ENCODE results near the gene CFAP45.
"Not testable (repeated sequence)": the region's sequence is repeated elsewhere in the genome, so short reads cannot be mapped to it uniquely, and the experiment has no call there.

The CFAP45 gene

GRCh38 chr1:159900755-159901360 lies 893 bp upstream of the CFAP45 start:
- peak; percentile 48 for DNase-seq

DNA sequence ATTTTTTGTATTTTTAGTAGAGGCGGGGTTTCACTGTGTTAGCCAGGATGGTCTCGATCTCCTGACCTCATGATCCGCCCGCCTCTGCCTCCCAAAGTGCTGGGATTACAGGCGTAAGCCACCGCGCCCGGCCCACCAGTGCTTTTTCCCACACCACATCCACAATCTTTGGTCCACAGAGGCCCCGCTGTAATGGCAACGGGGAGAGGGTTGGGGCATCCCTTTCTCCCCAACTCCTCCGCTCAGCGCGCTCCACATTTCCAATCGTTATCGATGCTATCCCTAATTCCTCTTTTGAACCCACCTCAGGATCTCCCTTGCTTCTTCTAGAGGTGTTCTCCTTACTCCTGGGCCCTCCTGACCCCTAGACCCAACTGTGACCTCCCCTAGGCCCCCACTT lies 331 bp downstream of the CFAP45 start:
- not testable (repeated sequence) for DNase-seq

DNA sequence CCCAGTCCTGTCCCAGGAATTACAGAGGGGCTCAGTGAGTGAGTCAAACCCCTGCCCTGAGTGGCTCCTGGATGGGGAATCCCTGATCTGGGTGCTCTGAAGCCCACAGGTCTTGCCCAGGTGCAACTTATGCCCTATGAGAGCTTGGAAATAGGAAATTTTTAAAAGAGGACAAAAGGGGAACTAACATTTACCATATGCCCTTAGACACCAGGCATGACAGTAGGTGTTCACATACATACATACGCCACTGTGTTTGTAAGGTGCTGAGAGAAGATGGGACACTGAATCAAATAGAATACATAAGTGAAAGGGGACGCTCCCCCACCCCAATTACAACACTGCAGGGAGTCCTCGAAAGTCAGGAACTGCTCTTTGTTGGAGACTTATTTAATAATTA lies 1.4 kb downstream of the CFAP45 start:
- DNase-seq: no peak

GRCh38 chr1:159897962-159898361 lies 2.0 kb downstream of the CFAP45 start:
- no peak for DNase-seq

DNA sequence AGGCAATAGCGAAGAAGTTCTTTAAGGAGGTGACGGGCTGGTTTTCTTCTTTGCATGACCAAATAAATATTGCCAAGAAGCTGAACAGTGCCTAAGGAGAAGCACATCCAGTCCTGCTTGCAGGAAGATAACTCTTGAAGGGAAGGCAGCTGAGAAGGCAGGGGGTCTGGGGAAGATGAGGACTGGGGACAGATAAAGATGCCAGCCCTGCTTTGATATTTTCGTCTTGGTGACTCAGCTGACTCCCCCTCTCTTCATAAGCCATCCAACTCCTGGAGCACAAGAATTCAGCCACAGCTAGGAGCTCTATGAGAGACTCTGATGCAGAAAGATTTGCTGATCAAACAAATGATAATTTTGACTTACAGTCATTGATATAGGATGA lies 3.4 kb downstream of the CFAP45 start:
- no peak for DNase-seq

GRCh38 chr1:159895836-159896545 lies 4.0 kb downstream of the CFAP45 start:
- peak; percentile 74 for DNase-seq

- peak; percentile 85 for DNase-seq
These were observed 4.7 kb downstream of the CFAP45 start for GRCh38 chr1:159895286-159895685.

DNA sequence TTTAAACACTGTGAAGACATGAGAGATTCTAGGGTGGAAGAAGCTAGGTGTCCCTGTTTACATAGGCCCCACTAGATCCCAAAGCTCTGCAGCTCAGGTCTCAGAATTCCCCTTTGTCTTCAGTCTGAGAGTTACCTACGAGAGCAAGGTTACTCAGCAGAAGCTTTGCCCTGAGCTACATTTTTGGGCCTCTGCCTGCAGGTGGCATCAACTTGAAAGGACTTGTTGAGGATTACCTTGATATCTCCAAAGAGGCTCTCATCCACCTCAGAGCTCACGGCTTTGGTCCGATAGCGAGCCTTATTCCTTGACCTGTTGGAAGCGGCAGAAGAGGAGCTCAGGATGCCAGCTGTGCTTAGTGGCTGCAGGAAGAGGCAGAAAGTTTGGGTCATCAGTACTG lies 7.0 kb downstream of the CFAP45 start:
- peak; percentile 86 for DNase-seq

GRCh38 chr1:159891275-159892157 lies 8.4 kb downstream of the CFAP45 start:
- peak; percentile 94 for DNase-seq

- peak; percentile 40 for DNase-seq
These were observed 9.6 kb downstream of the CFAP45 start for GRCh38 chr1:159890390-159890789.

DNA sequence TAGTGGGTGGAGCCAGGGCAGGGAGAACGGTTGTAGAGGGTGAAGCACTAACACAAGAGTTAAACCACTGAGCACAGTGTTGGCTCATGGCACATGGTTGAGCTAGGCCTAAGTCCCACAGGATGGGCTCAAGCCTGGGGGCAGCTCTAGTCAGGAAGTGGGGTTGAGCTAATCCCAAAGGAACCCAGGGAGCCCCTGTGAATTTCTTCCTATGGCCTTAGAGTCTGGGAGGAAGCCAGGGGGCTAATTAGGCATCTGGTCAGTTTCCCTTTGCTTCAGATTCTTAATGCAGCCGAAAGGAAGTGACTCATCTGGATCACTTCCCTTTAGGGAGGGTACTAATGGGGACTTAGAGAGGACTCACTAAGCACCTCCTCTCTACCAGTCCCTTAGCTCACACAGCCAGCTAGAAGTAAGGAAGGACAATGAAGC lies 10.1 kb downstream of the CFAP45 start:
- DNase-seq: peak; percentile 97

- DNase-seq: peak; percentile 88
These were observed 10.8 kb downstream of the CFAP45 start for GRCh38 chr1:159889202-159889601.

DNA sequence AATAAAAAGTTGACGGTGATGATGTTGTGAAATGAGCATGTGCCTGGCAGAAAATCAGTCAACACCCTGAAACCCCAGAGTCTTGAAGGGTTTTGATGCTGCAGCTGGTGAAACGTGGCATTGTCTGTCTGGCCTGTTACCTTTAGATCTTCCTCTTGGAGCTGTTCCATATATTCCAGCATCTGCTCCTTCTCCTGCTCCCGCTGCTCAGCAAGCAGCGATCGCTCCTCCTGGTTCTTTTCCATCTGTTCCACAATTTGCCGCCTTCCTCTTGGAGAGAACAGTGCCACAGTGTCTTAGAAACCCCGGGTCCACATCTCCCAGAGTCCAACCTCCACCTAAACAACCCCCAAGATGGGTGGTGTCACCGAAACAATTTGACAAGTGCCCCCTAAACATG lies 15.7 kb downstream of the CFAP45 start:
- peak; percentile 35 for DNase-seq

DNA sequence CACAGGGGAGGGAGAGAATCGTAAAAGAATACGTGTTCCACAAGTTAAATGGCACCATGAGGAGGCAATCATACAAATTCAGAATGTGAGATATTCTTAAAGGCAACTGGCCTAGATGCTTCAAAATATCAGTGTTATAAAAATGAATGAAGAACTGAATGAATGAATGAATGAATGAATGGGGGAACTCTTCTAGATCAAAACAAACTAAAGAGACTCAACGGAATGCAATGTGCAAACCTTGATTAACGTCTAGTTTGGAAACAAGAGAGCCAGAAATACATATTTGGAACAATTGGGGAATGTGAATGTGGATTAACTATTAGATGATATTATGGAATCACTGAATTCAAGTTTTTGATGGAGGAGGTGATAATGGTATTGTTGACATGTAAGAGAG lies 16.8 kb downstream of the CFAP45 start:
- no peak for DNase-seq

GRCh38 chr1:159882527-159882862 lies 17.5 kb downstream of the CFAP45 start:
- DNase-seq: peak; percentile 58

GRCh38 chr1:159881622-159882526 lies 18.1 kb downstream of the CFAP45 start:
- DNase-seq: peak; percentile 99

DNA sequence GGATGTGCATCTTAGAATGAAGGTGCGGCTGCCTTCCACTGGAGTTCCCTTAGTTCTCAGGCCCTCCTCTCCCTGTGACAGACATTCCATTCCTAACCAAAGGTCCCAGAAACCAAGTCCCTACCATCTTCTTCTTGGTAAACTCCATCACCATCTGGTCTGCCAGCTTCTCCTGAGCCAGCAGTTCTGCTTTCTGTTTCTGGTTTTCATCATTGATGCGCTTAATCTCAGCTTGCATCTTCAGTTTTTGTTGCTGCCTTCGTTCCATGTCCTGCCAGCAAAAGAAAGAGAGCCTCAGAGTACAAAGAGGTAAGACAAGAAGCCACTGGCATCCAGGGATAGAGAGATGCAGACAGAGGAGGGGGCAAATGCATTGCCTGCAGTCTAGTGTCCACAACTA lies 19.5 kb downstream of the CFAP45 start:
- DNase-seq: no peak

DNA sequence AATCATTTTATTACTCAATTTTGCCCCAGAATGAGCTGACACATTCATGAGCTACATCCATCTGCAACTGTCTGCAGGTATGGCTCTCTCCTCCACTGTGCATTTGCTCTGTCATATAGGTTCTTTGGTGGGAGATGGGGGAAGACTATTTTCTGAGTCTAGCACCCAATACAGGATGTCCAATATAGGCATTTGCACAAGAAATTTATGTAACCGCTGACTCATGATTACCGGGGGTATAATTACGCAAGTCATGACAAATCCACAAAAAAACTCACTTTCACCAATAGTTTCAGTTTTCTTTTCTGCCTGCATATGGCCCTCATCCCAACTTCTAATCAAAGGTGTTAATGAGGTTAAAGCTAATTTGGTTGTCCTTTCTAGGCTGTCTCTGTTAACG lies 20.0 kb downstream of the CFAP45 start:
- no peak for DNase-seq

DNA sequence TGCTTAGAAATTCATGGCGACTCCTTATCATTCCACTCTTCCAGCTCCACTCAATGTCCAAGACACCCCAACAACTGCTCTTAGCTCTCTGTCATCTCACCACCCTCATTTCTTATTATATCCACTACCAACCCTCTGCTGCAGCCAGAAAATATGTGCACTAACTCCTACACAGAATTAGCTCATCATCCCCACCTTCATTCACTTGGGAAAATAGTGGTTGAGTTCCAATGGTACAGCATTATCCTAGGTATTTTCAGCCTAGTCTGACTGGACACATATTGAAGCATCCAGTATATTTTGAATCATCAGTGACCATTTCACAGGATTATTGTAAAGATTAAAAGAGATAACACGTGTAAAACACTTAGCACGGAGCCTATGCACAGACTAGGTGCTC lies 20.8 kb downstream of the CFAP45 start:
- no peak for DNase-seq

- peak; percentile 76 for DNase-seq
These were observed 22.1 kb downstream of the CFAP45 start for GRCh38 chr1:159877695-159878444.

- no peak for DNase-seq
These were observed 26.3 kb downstream of the CFAP45 start for GRCh38 chr1:159873530-159874143.

DNA sequence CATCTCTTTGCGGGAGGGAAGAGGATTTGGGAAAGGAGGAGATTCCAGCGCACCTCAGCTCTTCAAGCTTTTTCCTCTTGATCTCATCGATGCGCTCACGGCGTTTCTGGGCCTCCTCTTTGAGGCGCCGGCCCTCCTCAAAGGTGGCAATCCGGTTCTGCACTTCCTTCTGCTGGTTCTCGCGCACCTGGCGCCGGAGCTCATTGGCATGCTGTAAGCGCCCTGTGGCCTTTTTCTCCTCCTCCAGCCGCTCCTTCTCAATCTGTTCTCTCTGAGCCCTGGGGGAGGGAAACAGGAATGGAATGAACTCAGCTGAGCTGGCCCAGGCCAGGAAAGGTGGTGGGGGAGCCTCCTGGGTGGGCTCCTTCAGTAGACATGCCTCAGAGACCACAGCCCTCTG lies 27.1 kb downstream of the CFAP45 start:
- DNase-seq: no peak

All from NCI-H69 (cell line).